Fibroblast of lung (primary cell): ENCODE measurements around the gene NOPCHAP1.

Experiments
- CTCF ChIP-seq, 2 donors: IDR thresholded peaks in 1 of 2; conservative IDR thresholded peaks in 1 of 2; 1 replicate in 1 of 2; 2 replicates in 1 of 2; pipeline ENCODE4 v1.5.1; 2011 to 2012; ENCODE audit warnings: low read length in 2 of 2, control low read depth in 1 of 2, inconsistent platforms in 1 of 2, low read depth in 1 of 2, mild to moderate bottlenecking in 1 of 2
- EZH2 ChIP-seq: IDR thresholded peaks from 2 replicates; pipeline ENCODE4 v1.5.1; 2012; ENCODE audit warnings: low read length, control low read depth, mild to moderate bottlenecking; ENCODE audit errors: missing control alignments

DNA sequence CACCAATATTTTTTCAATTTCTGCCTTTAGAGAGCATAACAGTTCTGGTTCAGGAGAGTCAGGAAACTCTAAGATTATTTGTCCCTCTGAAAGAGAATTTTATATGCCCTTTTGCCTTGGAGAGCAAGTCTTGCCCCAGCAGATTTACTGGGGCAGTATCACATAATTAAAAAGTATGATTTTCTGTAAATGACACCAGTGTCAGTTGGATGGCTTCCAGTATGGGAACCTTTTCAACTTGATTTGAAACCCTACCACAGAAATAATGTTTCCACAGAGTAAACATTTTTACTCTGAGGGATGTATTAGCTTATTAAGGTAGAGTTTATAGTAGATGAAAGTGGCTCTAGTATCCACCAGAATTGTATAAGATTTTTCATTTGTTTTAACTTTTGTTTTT, 15.4 kb downstream of the NOPCHAP1 start:
- TF ChIP-seq CTCF (conservative IDR thresholded peaks at IDR 0.05 in 1 of 2, IDR thresholded peaks at IDR 0.05 in 1 of 2; ENCODE audit: low read depth in 1 of 2, low read length in 2 of 2), result no peak
- TF ChIP-seq EZH2, result no peak
